ENCODE results near the gene CCDC142.

- no peak for TF ChIP-seq CTCF (IDR thresholded peaks at IDR 0.05)
- TF ChIP-seq EZH2 (IDR thresholded peaks at IDR 0.05; ENCODE audit: borderline replicate concordance, insufficient read depth, low read depth, low read length, poor library complexity, severe bottlenecking) = no peak
These were observed 18.4 kb downstream of the CCDC142 start for GRCh38 chr2:74464406-74464805.
